Cardiac muscle cell (in vitro differentiated cells and primary cell): Measurements from ENCODE around the gene RTBDN. TPM values are rescaled to one million over a fixed set of nuclear protein-coding genes. Genes with fewer than 3 reads are reported as not detected.

Source experiments
- DNase-seq, 2 donors: peaks; one replicate each; pipeline versions ENCODE4 v3.0.0 to v3.0.0-alpha.2; 2010 to 2017; ENCODE audit warnings: low read depth in 1 of 2, low spot score in 1 of 2
- H3K27ac ChIP-seq: fragments of 200-600 bp; sonication (generic); 2 replicates; pipeline ENCODE4 v1.5.1; 2016
- H3K27me3 ChIP-seq: fragments of 200-600 bp; sonication (generic); 2 replicates; pipeline ENCODE4 v1.6.0; 2016; ENCODE audit warnings: control low read depth
- H3K36me3 ChIP-seq: fragments of 200-600 bp; sonication (generic); 2 replicates; pipeline ENCODE4 v1.5.1; 2016; ENCODE audit warnings: control low read depth
- H3K4me1 ChIP-seq: fragments of 200-600 bp; sonication (generic); 2 replicates; pipeline ENCODE4 v1.8.1; 2017; ENCODE audit warnings: low read depth, mild to moderate bottlenecking, mixed run types
- H3K4me3 ChIP-seq: fragments of 200-600 bp; sonication (generic); 2 replicates; pipeline ENCODE4 v1.5.1; 2016; ENCODE audit warnings: mild to moderate bottlenecking
- H3K9me3 ChIP-seq: fragments of 200-600 bp; sonication (generic); 2 replicates; pipeline ENCODE4 v1.5.1; 2017; ENCODE audit warnings: low read depth, mild to moderate bottlenecking, control low read depth
- CTCF ChIP-seq: IDR thresholded peaks from 2 replicates; pipeline ENCODE4 v1.5.1; 2012; ENCODE audit warnings: low read depth, mild to moderate bottlenecking, low read length
- polyA plus RNA-seq: library from polyadenylated mRNA; unstranded; fragments of >200 nt; fragmentation: Nextera tagmentation; extraction: Ambion mirVana; gene quantifications from 2 replicates; pipeline ENCODE4 v1.2.1, GENCODE V29; 2016
- total RNA-seq: library from RNA; depleted of rRNA; stranded (reverse); fragments of >200 nt; gene quantifications from 2 replicates; pipeline ENCODE4 v1.2.3, GENCODE V29; 2016

RTBDN gene
- total RNA-seq, result not detected in 2 replicates
- polyA plus RNA-seq, result 0.81 TPM in 1 of 2 replicates, not detected in the other

DNA sequence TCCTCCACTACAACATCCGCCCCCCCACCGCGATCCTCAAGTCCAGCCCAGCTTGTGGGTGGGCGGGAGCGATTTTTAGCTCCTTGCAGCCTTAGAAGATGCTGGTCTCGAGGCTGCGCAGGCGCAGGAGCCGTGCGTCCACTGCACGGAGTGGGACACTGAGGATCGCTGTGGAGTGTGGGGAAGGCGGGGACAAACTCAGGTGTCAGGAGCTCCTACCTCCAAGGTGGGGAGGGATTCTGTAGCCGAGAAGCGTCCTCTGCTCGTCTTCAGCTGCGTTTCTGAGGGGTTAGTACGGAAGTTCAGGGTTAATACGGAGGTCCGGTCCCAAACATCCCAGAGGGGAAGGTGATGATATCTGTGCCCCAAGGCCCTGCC, at the start of gene RTBDN:
TSS of gene RTBDN (minus strand) at position 14 of the 378 bp plus-strand sequence. CDS start 4,600 bp downstream, outside the sequence.
- peaks cover 50% of the 10 kb centered on the region for H3K27me3 ChIP-seq
- no peak within 1 kb of the TSS for H3K27ac ChIP-seq
- TF ChIP-seq CTCF, result no peak
- no peaks in the 10 kb centered on the region for H3K36me3 ChIP-seq
- DNase-seq, result no peak
- H3K4me1 ChIP-seq, result no peaks in the 10 kb centered on the region
- H3K4me3 ChIP-seq, result peak within 1 kb of the TSS; percentile 53
- no peaks in the 10 kb centered on the region for H3K9me3 ChIP-seq

DNA sequence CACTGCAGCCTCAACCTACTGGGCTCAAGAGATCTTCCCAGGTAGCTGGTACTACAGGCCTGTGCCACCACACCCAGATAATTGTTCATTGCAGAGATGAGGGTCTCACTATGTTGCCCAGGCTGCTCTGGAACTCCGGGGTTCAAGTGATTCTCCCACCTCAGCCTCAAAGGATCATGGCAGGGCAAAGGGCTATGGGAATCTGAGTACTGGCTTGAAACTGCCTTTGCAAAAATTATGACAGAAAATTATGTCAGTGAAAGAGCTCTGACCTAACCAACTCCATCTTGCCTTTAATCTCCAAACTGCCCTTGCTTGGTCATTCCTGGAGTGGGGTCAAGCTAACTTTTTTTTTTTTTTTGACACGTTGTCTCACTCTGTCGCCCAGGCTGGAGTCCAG, 48.2 kb upstream of the RTBDN start:
- TF ChIP-seq CTCF, result no peak
- H3K27ac ChIP-seq, result no peak overlapping the region
- no peak overlapping the region for H3K4me3 ChIP-seq
- no peaks in the 10 kb centered on the region for H3K9me3 ChIP-seq
- DNase-seq, result no peak
- no peaks in the 10 kb centered on the region for H3K36me3 ChIP-seq
- H3K27me3 ChIP-seq, result no peaks in the 10 kb centered on the region
- no peaks in the 10 kb centered on the region for H3K4me1 ChIP-seq

DNA sequence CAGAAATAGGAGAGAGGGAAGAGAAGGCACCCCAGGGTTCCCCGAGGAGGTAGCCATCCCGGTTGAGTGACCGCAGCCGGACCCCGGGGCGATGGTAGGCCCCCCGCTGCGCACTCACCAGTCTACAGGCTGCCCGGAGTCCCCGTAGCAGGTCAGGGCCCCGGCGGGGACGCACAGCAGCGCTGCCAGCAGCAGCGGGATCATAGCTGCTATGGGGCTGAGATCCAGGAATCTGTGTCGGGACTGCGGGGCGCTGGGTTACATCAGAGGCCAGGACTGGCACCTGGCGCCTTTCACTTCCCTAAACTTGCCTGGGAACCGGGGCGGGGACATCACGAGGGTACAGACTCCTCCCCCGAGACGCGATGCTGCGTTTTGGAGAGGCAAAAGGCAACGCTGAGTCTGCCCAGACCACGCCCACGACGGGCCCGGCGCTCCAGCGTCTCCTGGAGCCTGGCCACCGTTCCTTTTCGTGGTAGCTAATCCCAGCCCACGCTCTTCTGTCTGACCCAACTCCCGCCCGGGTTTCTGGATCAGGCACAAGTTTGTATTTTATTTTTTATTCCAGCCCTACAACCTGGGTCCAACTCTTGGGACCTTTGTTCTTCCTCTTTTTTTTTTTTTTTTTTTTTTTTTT, 46.9 kb upstream of the RTBDN start, which contains the start of gene DNASE2:
TSS of gene DNASE2 (minus strand) at position 278 of the 637 bp plus-strand sequence. CDS start at position 204, 74 bp downstream.
- TF ChIP-seq CTCF, result no peak
- H3K36me3 ChIP-seq, result no peaks in the 10 kb centered on the region
- H3K9me3 ChIP-seq, result no peaks in the 10 kb centered on the region
- DNase-seq, result peak; percentile 94 to 96
- peak within 1 kb of the TSS; percentile 81 for H3K27ac ChIP-seq
- peak within 1 kb of the TSS; percentile 47 for H3K4me3 ChIP-seq
- H3K4me1 ChIP-seq, result no peaks in the 10 kb centered on the region
- H3K27me3 ChIP-seq, result no peaks in the 10 kb centered on the region

GRCh38 chr19:12880551-12881171, 46.3 kb upstream of the RTBDN start:
- Histone ChIP-seq H3K36me3 (no peaks in the 10 kb centered on the region), H3K27me3 (no peaks in the 10 kb centered on the region), H3K9me3 (no peaks in the 10 kb centered on the region), H3K4me1 (no peaks in the 10 kb centered on the region), H3K27ac (peak overlapping the region; percentile 81), H3K4me3 (peak overlapping the region; percentile 47)
- peak; percentile 41 to 61 for DNase-seq
- no peak for TF ChIP-seq CTCF

DNA sequence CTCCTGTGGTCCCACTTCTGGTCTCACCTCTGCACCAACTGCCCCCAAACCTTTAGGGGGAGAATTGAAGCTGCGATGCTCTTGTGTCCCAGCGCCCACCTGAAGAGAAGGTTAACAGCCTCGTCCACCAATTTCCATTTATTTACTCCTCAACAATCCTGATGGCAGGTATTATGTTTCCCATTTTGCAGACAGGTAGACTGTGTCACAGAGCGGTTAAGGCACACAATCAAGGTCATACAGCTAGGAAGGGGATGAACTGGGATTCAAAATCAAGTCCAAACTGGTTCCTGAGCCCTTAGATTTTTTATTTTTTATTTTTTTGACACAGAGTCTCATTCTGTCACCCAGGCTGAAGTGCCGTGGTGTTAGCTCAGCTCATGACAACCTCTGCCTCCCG, 40.7 kb upstream of the RTBDN start:
- no peaks in the 10 kb centered on the region for H3K4me1 ChIP-seq
- H3K27me3 ChIP-seq, result no peaks in the 10 kb centered on the region
- no peak for DNase-seq
- TF ChIP-seq CTCF, result no peak
- no peak overlapping the region for H3K4me3 ChIP-seq
- H3K9me3 ChIP-seq, result no peaks in the 10 kb centered on the region
- no peak overlapping the region for H3K27ac ChIP-seq
- no peaks in the 10 kb centered on the region for H3K36me3 ChIP-seq
